Femur (tissue), 1 donor: ENCODE results near the gene PLEKHJ1.

Source experiments
- DNase-seq: peaks from one replicate; pipeline ENCODE4 v3.0.0-alpha.2; 2017

Gene PLEKHJ1

DNA sequence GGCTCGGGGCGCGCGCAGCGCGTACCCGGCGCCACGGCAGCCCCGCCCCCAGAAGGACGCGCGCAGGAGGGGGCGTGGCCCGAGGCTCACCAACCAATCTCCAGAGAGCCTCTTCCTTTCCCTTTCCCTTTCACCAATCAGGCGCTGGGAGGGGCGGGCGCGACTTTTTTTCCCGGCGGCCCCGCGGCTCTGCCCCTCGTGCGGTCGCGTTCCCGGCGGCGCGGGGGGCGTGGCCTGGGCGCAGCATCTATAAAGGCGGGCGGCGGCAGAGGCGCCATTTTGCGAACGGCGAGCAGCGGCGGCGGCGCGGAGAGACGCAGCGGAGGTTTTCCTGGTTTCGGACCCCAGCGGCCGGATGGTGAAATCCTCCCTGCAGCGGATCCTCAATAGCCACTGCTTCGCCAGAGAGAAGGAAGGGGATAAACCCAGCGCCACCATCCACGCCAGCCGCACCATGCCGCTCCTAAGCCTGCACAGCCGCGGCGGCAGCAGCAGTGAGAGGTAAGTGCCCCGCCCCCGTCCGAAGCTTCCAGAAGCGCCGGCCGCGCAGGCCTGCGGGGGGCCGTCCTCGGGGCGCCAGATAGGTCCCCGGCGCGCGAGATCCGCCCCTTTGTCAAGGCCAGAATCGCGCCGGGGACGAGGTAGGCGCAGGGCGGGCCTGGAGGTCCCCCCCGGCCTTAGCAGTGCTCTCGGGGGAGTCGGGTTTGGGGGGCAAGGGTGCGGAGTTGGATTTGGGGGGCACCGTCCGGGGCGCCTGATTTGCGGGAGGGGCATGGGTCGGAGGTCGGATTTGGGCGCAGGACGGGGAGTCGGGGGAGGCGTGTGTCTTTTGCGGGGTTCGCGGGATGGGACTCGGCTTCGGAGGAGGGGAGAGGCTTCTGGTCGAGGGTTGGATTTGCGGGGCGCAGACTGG is 33.4 kb upstream of the PLEKHJ1 start:
- DNase-seq: peak; percentile 99

DNA sequence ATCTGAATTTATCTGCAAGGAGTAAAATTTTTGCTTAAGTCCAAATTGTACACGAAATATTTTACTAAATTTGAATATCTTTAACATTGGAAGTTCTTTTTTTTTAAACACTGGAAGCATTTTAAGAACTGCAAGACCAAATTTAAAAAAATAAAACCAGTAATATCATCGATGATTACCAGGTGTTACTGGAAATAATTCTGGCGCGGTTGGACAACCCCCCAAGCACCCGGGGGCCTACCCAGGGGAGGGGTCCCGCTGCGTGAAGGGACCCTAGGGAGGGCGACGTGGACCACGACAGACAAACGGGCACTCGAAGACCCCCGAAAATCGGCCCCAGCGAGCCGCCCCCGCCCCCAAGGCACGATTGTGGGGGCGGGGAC is 32.7 kb upstream of the PLEKHJ1 start:
- DNase-seq: no peak

DNA sequence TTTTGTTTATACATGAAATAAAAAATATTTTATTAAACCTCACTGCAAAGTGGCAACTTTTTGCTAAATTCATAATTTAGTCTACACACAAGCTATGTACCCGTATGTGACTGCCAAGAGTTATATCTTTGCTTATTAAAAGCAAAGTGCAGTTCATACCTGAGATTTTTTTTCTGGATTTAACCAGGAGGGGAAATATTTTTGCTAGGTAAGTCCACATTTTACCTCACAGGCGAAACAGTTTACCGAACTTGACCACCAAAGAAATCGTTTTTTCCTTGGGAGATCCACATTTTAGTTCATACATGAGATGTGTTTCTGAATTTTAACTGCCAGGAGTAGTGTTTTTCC is 32.3 kb upstream of the PLEKHJ1 start:
- no peak for DNase-seq

DNA sequence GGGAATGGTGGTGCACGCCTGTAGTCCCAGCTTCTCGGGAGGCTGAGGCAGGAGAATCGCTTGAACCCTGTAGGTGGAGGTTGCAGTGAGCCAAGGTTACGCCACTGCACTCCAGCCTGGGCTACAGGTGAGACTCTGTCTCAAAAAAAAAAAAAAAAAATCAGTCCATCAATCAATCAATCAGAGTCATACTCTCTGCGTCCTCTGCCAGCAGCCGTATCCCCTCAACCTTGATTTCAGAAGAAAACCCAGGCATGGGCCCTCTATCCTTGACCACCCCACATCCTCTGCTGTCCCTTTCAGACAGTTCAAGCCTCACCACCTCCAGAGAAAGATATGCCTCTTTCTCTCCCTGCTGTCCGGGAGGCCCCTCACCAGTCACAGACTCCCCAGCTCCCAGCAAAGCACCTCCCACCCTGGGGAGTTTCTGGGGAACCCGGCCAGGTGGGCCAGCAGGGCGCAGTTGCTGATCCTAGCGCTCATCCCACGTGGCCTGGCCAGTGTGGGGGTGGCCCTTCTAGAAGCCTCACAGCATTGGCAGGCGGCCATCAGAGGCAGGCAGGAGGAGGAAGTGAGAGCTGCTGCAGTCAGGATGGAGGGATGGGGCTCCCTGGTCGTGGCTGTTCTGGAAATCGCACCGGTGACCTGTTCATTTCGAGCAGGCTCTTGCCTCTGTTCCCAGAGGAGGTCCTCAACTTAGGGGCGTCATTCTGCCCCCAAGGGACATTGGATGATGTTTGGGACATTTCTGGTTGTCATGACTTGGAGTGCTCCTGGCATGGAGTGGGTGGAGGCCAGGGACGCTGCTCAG is 30.3 kb upstream of the PLEKHJ1 start:
- DNase-seq: peak; percentile 85

DNA sequence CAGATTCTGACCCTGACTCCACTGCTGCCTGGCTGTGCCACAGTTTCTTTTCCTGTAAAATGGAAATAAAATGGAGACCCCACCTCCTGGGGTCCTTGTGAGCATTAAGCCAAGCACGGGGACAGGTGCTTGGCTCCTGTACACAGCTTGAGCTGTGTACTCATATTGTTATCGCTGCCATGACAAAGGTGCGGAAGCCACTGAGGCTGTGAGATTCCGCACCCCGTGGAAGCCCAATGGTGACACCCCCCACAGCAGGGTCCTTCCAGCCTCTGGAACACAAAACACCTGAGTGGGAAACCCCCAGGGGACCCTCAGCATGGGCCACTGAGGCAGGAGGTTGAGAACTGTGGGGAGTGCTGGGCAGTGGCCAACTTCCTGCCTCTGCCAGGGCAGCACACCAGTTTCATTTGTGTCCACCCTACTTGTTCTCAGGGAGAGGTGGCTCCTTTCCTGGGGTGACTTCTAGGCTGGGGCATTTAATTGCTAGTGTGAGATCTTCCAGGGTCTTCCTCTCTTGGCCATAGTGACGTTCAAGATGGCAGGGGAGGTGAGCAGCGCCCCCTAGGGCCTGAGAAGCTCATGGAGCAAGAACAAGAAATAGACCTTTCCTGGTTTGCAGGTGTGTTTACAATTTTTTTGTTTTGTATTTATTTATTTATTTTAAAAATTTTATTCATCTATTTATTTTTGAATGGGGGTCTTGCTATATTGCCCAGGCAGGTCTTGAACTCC is 25.5 kb upstream of the PLEKHJ1 start:
- DNase-seq: peak; percentile 43

DNA sequence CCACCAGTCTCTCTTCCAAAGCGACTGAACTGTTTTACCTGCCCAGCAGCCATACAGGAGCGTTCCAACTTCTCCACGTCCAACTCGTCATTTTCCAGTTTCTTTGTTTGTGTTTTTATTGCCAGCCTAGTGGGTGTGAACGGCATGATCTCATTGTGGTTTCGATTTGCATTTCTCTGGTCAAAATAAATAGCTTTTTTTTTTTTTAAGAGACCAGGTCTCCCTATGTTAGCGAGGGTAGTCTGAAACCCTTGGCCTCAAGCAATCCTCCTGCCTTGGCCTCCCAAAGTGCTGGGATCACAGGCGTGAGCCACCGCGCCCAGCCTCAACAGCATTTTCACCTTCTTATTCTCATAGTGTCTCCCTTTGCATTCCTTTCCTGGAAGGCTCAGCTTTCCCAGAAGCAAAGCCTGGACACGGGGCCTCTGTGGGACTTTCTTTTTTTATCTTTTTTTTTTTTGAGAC is 24.2 kb upstream of the PLEKHJ1 start:
- DNase-seq: no peak

DNA sequence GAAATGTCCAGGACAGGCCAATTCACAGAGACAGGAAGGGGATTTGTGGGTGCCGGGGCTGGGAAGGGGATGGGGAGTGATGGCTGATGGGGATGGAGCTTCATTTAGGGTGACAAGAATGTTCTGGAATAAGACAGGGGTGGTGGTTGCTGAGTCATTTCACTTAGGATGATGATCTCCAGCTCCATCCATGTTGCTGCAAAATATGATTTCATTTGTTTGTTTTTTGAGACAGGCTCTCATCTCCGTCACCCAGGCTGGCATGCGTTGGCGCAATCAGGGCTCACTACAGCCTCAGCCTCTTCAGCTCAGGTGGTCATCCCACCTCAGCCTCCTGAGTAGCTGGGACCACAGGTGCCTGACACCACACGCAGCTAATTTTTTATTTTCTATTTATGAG is 23.2 kb upstream of the PLEKHJ1 start:
- no peak for DNase-seq

DNA sequence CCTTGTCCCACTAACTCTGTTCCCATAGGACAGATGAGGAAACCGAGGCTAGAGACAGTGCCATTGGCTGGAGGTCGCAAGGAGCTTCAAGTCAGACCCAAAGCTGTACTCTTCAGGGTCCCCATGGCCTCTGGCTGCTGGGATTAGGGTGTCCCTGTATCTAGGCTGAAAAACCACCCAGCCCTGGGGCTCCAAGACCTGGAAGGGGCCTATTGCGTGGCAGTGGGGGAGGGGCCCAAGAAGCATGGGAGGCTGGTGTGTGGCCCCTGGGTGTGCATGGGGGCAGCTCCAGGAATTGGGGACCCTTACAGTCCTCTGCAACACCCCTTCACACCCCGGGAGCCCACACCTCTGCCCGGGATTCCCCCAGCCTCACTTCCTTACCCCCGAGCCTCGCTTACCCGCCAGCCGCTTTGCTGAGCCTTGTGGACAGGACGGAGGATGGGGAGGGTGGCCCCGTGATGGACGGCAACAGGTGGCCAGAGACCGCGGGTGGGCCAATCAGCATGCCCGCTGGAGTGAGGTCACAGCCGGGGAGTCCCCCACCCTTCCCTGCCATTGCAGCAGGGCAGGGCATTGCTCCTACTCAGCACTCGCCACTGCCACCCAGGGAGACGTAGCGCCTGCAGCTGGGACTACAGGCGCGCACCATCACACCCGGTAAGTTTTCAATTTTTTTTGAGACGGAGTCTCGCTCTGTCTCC is 20.0 kb upstream of the PLEKHJ1 start, which contains the start of gene JSRP1:
Gene JSRP1 (minus strand): TSS at position 436 of the 704 bp plus-strand sequence. CDS start 1,103 bp downstream, outside the sequence.
- peak; percentile 87 for DNase-seq

DNA sequence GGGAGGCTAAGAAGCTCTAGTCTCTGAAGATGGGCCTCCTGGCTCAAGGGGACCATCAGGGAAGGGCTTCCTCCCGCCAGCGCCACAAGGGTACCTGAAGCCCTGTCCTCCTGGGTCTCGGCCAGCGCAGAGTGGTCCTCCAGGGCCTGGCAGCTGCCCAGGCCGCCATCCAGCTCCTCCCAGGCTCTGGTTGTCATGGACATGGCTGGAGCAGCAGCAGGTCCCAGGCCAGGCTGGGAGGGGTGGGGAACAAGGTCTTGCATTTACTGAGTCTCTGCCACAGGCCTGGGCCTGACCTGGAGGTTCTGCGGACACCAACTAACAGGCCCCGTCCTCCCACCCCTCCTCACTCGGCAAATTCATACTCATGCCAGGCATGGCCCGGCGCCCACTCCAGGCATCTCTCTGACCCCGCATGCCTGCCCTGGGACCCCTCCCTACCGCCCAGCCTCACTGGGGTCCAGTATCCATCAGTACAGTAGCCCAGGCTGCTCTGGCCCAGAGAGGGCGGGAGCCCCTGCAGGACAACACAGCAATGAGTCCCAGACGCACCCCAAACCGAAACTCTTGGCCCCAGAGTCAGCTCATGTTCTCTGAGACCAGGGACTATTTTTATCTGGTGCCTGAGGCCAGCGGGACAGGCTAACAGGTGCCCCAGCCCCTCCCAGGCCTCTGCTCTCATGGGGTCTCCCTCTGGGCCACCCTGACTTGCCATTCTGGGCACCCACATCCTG is 19.1 kb upstream of the PLEKHJ1 start:
- DNase-seq: peak; percentile 39

DNA sequence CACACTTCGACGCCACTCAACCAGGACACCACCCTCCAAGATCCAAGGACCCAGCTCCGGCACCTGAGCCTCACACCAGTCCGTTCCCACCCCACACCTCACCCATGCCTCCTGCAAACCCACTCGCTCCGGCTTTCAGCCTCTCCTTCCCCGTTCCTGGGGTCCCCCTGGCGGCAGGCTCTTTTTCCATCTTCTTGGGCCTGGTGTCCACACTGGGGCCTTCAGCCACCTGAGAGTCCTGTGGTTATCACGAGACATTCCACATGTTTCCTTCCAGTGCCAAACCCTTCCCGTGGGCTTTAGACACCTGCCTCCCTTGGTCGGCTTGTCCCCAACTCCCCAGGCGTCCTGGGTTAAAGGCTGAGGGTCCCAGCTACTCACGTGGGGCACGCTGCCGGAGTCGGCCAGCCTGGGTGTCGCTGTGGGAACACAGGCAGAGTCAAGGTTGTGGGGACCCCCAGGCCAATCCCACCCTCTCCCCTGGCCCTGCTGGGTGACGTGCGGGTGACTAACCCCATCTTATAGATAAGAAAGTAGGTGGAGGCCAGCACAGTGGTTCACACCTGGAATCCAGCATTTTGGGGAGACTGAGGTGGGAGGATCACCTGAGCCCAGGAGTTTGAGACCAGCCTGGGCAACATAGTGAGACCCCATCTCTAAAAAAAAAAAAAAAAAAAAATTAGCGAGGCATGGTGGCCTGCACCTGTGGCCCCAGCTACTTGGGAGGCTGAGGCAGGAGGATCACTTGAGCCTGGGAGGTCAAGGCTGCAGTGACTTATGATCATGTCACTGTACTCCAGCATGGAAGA is 18.1 kb upstream of the PLEKHJ1 start:
- no peak for DNase-seq

DNA sequence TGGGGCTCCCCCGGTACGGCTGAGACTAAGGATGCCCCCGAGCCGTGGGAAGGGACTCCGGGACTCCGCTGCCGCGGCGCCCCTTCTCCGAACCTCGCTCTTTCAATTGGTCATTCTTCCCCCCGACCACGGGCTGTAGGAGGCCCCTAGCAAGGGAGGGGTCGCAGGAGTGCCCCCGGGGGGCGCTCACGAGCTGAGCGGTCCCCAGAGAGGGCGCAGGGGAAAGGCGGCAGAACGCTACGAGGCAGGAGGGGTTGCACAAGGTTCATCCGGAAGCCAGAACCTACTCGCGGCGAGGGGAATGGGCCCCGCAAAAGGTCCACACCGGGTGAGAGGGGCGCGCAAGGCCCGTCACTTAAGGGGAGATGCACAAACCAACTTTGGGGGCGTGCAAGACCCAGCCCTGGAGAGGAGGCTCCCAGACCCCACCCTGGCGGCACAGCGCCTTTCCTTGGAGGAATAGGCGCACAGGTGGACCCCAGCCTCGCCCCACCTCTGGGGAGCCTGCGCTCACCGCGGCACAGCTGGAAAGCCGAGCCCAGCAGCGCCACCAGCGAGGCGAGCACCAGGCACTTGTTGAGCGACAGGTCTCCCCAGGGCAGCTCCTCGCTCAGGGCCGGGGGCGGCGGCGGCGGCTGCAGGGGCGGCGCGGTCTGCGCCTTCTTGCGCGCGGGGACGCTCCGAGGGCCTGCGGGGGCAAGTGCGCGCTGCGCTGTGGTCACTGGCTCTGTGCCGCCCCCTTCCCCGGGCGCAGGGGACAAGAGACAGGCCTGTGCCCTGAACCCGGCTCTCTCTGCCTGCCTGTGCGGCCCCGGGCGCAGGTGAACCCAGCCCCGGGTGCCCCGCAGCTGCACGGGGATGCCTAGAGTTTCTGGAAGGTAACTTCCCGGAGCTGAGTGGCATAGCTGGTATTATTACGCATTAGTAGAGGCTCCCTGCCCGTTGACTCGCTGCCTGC is 17.3 kb upstream of the PLEKHJ1 start:
- DNase-seq: no peak

DNA sequence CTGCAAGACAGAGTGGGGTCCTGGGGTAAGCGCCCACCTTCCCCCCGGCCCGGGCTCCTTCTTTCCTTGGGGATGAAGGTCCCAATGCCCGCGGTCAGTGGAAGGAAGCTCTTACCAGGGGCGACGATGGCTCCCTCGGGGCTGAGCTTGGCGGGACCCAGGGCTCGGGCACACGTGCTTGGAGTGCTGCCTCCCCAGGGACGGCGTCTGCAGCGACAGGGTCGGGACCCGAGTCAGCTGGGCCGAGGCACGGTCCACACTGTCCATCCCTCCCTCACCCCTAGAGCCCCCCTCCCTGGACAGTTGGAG is 16.6 kb upstream of the PLEKHJ1 start:
- no peak for DNase-seq

DNA sequence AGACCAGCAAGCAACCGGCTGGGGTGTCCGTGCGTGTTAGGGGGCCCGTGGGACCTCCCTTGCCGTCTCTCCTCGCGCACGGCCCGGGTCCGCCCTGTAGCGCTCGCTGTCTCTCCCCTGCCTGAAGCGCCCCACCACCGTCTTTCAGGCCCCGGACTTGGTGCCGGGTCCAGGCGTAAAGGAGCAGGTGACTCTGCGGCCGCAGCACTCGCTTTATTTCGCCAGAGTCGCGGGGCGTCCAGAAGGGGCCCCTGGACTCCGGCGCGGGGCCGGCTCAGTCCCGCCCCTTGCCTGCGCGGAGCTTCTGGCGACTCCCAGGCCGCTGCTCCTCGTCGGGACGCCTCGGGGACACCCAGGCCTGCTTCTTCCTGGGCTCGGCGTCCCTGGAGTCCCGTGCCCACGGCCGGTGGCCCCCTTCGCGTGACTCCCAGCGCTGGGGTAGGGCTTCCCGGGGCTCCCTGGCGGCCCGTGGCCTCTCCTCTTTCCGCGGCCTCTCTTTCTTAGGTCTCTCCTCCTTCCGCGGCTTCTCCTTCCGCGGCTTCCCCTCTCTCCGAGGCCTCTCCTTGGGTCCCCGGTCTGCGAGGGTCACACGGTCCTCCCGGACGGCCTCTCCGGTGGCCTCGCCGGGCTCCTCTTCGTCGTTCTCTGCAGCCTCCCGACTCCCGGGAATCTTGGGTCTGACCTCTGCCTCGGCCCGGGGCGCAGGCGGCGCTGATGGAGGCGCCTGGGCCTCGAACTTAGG is 16.1 kb upstream of the PLEKHJ1 start:
- DNase-seq: no peak

DNA sequence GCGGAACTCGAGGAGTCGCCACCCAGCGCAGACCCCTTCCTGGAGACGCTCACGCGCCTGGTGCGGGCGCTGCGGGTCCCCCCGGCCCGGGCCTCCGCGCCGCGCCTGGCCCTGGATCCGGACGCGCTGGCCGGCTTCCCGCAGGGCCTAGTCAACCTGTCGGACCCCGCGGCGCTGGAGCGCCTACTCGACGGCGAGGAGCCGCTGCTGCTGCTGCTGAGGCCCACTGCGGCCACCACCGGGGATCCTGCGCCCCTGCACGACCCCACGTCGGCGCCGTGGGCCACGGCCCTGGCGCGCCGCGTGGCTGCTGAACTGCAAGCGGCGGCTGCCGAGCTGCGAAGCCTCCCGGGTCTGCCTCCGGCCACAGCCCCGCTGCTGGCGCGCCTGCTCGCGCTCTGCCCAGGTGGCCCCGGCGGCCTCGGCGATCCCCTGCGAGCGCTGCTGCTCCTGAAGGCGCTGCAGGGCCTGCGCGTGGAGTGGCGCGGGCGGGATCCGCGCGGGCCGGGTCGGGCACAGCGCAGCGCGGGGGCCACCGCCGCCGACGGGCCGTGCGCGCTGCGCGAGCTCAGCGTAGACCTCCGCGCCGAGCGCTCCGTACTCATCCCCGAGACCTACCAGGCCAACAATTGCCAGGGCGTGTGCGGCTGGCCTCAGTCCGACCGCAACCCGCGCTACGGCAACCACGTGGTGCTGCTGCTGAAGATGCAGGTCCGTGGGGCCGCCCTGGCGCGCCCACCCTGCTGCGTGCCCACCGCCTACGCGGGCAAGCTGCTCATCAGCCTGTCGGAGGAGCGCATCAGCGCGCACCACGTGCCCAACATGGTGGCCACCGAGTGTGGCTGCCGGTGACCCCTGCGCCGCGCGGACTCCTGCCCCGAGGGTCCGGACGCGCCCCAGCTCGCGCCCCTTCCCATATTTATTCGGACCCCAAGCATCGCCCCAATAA is 15.3 kb upstream of the PLEKHJ1 start:
- no peak for DNase-seq

DNA sequence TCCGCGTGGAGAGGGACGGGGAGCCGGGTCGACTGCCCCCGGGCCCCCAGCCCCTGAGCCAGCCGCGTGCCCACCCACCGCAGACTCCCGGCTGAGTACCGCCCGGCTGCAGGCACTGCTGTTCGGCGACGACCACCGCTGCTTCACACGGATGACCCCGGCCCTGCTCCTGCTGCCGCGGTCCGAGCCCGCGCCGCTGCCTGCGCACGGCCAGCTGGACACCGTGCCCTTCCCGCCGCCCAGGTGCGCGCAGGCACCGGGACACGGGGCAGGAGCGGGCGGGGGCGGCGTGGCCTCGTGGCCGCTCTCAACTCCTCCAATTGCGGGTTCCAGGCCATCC is 14.6 kb upstream of the PLEKHJ1 start:
- DNase-seq: no peak

DNA sequence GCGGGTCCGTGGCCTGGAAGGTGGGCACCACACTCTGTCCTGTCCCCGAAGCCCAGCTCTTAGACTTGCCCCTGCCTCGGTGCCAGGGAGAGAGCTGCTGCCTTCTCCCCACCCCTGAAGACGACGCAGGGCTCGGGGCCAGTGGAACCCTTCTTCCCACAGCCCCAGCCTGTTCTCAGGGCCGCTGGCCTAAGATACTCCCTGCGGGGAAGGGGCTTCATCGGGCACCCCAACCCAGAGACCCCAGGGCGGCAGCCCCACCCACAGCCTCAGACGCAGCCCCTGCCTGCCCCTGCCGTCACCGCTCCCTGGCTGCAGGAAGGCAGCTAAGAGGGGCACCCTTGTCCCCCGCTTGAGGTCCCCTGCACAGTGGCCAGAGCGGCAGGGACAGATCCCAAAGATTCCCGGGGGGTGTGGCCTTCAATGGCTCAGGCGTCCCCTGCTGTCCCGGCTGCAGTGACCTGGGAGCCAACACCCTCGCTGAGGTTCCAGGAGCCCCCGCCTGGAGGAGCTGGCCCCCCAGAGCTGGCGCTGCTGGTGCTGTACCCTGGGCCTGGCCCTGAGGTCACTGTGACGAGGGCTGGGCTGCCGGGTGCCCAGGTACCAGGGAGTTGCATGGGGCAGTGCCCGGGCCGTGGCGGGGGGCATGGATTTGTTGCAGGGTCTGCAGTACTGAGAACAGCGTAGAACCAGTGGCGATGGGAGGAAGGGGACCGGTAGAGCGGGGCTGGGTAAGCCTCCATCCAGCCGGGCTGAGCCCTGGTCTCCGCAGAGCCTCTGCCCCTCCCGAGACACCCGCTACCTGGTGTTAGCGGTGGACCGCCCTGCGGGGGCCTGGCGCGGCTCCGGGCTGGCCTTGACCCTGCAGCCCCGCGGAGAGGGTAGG is 14.0 kb upstream of the PLEKHJ1 start:
- DNase-seq: no peak
